Measurements from ENCODE around the gene SLC2A4.

SLC2A4 gene

DNA sequence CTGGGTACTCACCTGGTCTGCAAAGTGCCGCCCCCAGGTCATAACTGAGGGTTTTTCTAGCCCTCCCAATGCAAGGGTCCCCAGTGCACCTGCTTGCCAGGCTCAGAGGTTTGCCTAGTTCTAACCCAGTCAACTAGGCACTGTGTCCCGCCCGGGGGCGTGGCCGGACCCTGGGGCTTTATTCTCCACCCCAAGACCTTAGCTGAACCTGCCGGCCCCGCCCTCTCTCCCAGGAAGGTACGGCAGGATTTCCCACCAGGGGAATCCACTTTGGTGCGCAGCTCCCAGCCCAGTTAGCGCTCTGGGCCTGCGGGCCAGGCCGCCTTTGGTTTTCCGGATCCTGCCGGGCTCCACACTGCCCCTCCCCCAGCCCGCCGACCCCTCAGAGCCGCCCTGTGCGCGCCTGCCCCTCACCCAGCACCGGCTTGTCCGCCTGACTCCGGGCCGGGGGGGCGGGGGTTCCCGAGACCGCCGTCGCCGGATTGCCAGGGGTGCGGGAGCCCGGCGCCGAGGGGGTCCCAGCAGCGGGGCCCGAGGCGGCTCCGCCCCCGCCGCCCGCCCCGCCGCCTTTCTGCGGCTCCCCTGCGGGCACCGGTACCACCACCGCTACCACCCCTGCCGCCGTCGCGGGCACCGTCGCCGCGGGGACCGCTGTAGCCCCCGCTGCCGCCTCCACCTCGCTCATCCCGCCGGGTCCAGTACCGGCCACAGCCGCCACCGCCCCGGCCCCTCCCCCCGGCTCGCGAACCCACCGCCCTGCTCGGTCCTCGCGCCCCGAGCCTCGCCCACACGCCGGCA, 12.5 kb downstream of the SLC2A4 start:
- H3K4me1 ChIP-seq (ENCODE audit: low read depth, poor library complexity, severe bottlenecking), result no peaks in the 10 kb centered on the region
- H3K27ac ChIP-seq, result no peak overlapping the region
- no peak for TF ChIP-seq CTCF (conservative IDR thresholded peaks at IDR 0.05; ENCODE audit: low read depth, low read length)
- no peaks in the 10 kb centered on the region for H3K79me2 ChIP-seq (ENCODE audit: insufficient read depth, low read depth)
- H4K20me1 ChIP-seq (ENCODE audit: insufficient read depth), result no peaks in the 10 kb centered on the region
- no peak overlapping the region for H2AFZ ChIP-seq (ENCODE audit: low read depth)
- H3K4me3 ChIP-seq (IDR thresholded peaks at IDR 0.05; ENCODE audit: insufficient read depth, low read depth, low read length), result no peak overlapping the region
- H3K9ac ChIP-seq, result no peak overlapping the region
- H3K4me2 ChIP-seq, result no peak overlapping the region
- 0 out of 2 replicates have a peak, but pooled peaks cover 2% of the 10 kb centered on the region for H3K27me3 ChIP-seq (ENCODE audit: insufficient read depth, low read depth)
- H3K36me3 ChIP-seq (ENCODE audit: insufficient read depth), result no peaks in the 10 kb centered on the region

- Histone ChIP-seq H3K27ac (no peak within 1 kb of the TSS), H2AFZ (ENCODE audit: low read depth) (no peak within 1 kb of the TSS; the same call in 1 of the 2 replicates), H3K27me3 (ENCODE audit: insufficient read depth, low read depth) (0 out of 2 replicates have a peak, but pooled peaks cover 2% of the 10 kb centered on the region), H4K20me1 (ENCODE audit: insufficient read depth) (no peaks in the 10 kb centered on the region), H3K4me1 (ENCODE audit: low read depth, poor library complexity, severe bottlenecking) (no peaks in the 10 kb centered on the region), H3K36me3 (ENCODE audit: insufficient read depth) (no peaks in the 10 kb centered on the region), H3K9ac (no peak within 1 kb of the TSS), H3K4me3 (IDR thresholded peaks at IDR 0.05; ENCODE audit: insufficient read depth, low read depth, low read length) (no peak within 1 kb of the TSS), H3K4me2 (no peak within 1 kb of the TSS), H3K79me2 (ENCODE audit: insufficient read depth, low read depth) (no peaks in the 10 kb centered on the region)
- no peak for TF ChIP-seq CTCF (conservative IDR thresholded peaks at IDR 0.05; ENCODE audit: low read depth, low read length)
Measured at GRCh38 chr17:7294614-7295153, 13.2 kb downstream of the SLC2A4 start, which contains the start of gene YBX2. YBX2 (minus strand) TSS chr17:7294639; CDS start chr17:7294500, 139 bp downstream.

DNA sequence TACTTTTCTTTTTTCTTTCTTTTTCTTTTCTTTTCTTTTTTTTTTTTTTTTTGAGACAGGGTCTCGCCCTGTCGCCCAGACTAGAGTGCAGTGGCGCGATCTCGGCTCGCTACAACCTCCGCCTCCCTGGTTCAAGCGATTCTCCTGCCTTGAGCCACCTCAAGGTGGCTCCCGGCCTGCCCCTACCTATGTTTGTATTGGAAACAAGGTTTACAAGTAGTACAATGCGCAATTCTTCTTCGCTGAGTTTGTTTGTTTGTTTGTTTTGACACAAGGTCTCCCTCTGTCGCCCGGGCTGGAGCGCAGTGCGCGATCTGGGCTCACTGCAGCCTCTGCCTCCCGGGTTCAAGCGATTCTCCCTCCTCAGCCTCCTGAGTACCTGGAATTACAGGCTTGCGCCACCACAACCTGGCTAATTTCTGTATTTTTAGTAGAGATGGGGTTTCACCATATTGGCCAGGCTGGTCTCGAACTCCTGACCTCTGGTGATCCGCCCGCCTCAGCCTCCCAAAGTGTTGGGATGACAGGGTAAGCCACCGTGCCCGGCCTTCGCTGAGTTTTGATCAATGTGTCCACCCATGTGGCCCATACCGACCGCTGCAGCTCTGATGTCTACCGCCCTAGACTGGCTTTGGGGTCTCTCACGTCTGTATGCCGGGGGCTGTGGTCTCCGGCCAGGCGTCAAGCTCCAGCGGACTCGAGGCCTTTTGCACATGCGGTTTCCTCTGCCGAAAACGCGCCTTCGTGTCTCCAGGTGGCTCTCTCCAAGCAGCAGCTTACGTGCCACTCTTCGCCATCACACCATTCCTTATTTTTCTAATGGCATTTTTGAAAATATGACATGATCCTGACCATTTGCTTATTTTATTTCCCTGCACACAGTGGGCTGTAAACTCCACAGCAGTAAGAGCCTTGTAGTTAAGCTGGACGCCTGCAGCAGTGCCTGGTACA, 14.0 kb downstream of the SLC2A4 start:
- H3K4me3 ChIP-seq (IDR thresholded peaks at IDR 0.05; ENCODE audit: insufficient read depth, low read depth, low read length), result no peak overlapping the region
- H2AFZ ChIP-seq (ENCODE audit: low read depth), result peak overlapping the region; percentile 34; the same call in 1 of the 2 replicates
- TF ChIP-seq CTCF (conservative IDR thresholded peaks at IDR 0.05; ENCODE audit: low read depth, low read length), result no peak
- H3K4me2 ChIP-seq, result no peak overlapping the region
- H3K36me3 ChIP-seq (ENCODE audit: insufficient read depth), result no peaks in the 10 kb centered on the region
- H3K9ac ChIP-seq, result no peak overlapping the region
- 0 out of 2 replicates have a peak, but pooled peaks cover 2% of the 10 kb centered on the region for H3K27me3 ChIP-seq (ENCODE audit: insufficient read depth, low read depth)
- H3K4me1 ChIP-seq (ENCODE audit: low read depth, poor library complexity, severe bottlenecking), result no peaks in the 10 kb centered on the region
- H3K27ac ChIP-seq, result no peak overlapping the region
- no peaks in the 10 kb centered on the region for H3K79me2 ChIP-seq (ENCODE audit: insufficient read depth, low read depth)
- H4K20me1 ChIP-seq (ENCODE audit: insufficient read depth), result no peaks in the 10 kb centered on the region

DNA sequence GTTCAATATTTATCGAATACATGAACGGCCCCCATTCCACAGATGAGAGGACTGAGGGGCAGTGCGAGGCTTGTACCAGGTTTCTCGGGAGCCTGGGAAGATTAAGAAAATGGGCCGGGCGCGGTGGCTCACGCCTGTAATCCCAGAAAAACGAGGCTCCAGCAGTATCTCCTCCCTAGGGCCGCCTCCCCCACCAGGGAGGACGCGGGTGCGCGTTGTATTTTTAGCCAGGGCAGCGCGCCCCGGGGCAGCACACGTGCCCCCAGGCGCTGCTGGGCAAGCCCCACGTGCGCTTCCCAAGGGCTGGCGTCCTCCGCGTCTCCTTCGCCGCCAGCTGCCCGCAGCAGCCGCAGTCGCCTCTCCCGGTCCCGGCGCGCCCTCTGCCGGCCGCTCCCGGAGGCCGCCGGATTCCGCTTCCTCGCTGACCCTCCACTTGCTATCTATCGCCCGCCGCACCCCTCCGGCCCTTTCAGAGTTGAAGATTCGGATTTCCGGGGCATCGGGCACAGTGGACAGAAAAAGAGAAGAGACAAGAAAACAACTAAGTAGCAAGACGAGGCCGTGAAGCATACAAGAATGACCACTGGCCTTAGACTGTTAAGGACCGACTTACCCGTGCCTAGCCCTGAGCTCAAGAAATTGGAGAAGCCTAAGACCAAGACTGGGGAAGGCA, 14.8 kb downstream of the SLC2A4 start:
- Histone ChIP-seq H4K20me1 (ENCODE audit: insufficient read depth) (no peaks in the 10 kb centered on the region), H3K27ac (no peak overlapping the region), H3K4me1 (ENCODE audit: low read depth, poor library complexity, severe bottlenecking) (no peaks in the 10 kb centered on the region), H3K36me3 (ENCODE audit: insufficient read depth) (no peaks in the 10 kb centered on the region), H3K27me3 (ENCODE audit: insufficient read depth, low read depth) (no peaks in the 10 kb centered on the region), H2AFZ (ENCODE audit: low read depth) (peak overlapping the region; percentile 34; the same call in 1 of the 2 replicates), H3K79me2 (ENCODE audit: insufficient read depth, low read depth) (no peaks in the 10 kb centered on the region), H3K9ac (no peak overlapping the region), H3K4me3 (IDR thresholded peaks at IDR 0.05; ENCODE audit: insufficient read depth, low read depth, low read length) (no peak overlapping the region), H3K4me2 (peak overlapping the region; percentile 41; the same call in 1 of the 2 replicates)
- peak; percentile 45 for TF ChIP-seq CTCF (conservative IDR thresholded peaks at IDR 0.05; ENCODE audit: low read depth, low read length)
